Sigmoid colon (tissue), 7 donors: ENCODE data around the gene CDKAL1. TPM values are rescaled to one million over a fixed set of nuclear protein-coding genes. Genes with fewer than 3 reads are reported as not detected.

ENCODE experiments used
- DNase-seq: peaks from one replicate; pipeline ENCODE4 v3.0.0-alpha.2; 2019
- H3K27ac ChIP-seq, 4 donors: fragments of 200-600 bp; sonication (generic); one replicate each; pipeline ENCODE4 v1.5.1; 2016 to 2019; ENCODE audit warnings: mild to moderate bottlenecking in 1 of 4
- H3K27me3 ChIP-seq, 3 donors: fragments of 200-600 bp; sonication (generic); one replicate each; pipeline ENCODE4 v1.5.1; 2019; ENCODE audit warnings: mild to moderate bottlenecking in 1 of 3
- H3K36me3 ChIP-seq, 4 donors: fragments of 200-600 bp; sonication (generic); one replicate each; pipeline ENCODE4 v1.5.1; 2016 to 2019
- H3K4me1 ChIP-seq, 4 donors: fragments of 200-600 bp; sonication (generic); one replicate each; pipeline ENCODE4 v1.5.1; 2017 to 2019
- H3K4me3 ChIP-seq, 4 donors: fragments of 200-600 bp; sonication (generic); one replicate each; pipeline ENCODE4 v1.5.1; 2017 to 2019; ENCODE audit warnings: mild to moderate bottlenecking in 2 of 4, moderate library complexity in 1 of 4
- H3K9me3 ChIP-seq, 4 donors: fragments of 200-600 bp in 3 of 4; sonication (generic) in 3 of 4; one replicate each; pipeline versions ENCODE4 v1.5.1 to v1.6.1; 2013 to 2019
- CTCF ChIP-seq, 4 experiments: fragments of 450-650 bp in 3 of 4; fragments of 200-600 bp in 1 of 4; IDR thresholded peaks; one replicate each; pipeline ENCODE4 v1.5.1; 2016 to 2019; ENCODE audit warnings: antibody characterized with exemption in 4 of 4, mild to moderate bottlenecking in 3 of 4, moderate library complexity in 2 of 4
- EP300 ChIP-seq, 4 donors: sonication (generic); formaldehyde crosslinking; IDR thresholded peaks; one replicate each; pipeline ENCODE4 v1.6.1; 2017; ENCODE audit warnings: antibody characterized with exemption in 4 of 4
- POLR2A ChIP-seq, 2 donors: fragments of 450-650 bp; IDR thresholded peaks; one replicate each; pipeline ENCODE4 v1.6.1; 2016; ENCODE audit warnings: antibody characterized with exemption in 2 of 2, mild to moderate bottlenecking in 2 of 2, moderate library complexity in 2 of 2
- POLR2AphosphoS5 ChIP-seq, 4 donors: sonication (generic); formaldehyde crosslinking; IDR thresholded peaks; one replicate each; pipeline ENCODE4 v1.6.1; 2017; ENCODE audit warnings: antibody characterized with exemption in 4 of 4
- WGBS, 2 donors: extraction: QIAGEN DNeasy Blood & Tissue Kit; methylation state at CpG; one replicate each; pipeline ENCODE4 v1.1.7; 2013; 5-methylcytosine and 5-hydroxymethylcytosine counted together
- intact Hi-C: fragments of 100-400 bp; cut with DNase I; formaldehyde crosslinking; loops from one replicate; pipeline ENCODE4 v1.15.1; 2023
- polyA plus RNA-seq, 3 donors: library from polyadenylated mRNA; stranded (reverse); fragments of 200-250 nt; gene quantifications; one replicate each; pipeline ENCODE4 v1.2.3, GENCODE V29; 2013
- total RNA-seq, 4 donors: library from RNA; depleted of rRNA; stranded (reverse); fragments of >200 nt; gene quantifications; one replicate each; pipeline ENCODE4 v1.1.0, GENCODE V29; 2016
- donor health status: healthy with polysubstance abuse.
- donor health status: Bipolar disorder and iron deficiency.
- donor health status: healthy.

CDKAL1 gene
- total and polyA plus RNA-seq, 7 donors: 2.8 to 14.7 (median 11.4) TPM

- intact Hi-C loops: no loop called here
- no peak overlapping the region for H3K27ac ChIP-seq
- TF ChIP-seq CTCF (IDR thresholded peaks at IDR 0.05): peak; percentile 42 to 54 (median 44)
- no peak for TF ChIP-seq POLR2A (IDR thresholded peaks at IDR 0.05)
- no peak for TF ChIP-seq POLR2AphosphoS5 (IDR thresholded peaks at IDR 0.05)
- no peak for TF ChIP-seq EP300 (IDR thresholded peaks at IDR 0.05)
- peaks cover 0 to 14% (median 12%) of the 10 kb centered on the region in 4 donors for H3K4me1 ChIP-seq
- H3K4me3 ChIP-seq: no peak overlapping the region
- no peaks in the 10 kb centered on the region for H3K36me3 ChIP-seq
- H3K27me3 ChIP-seq: no peaks in the 10 kb centered on the region
- no peak for DNase-seq
- H3K9me3 ChIP-seq: no peaks in the 10 kb centered on the region
These were observed 30.0 kb downstream of the CDKAL1 start for GRCh38 chr6:20564269-20564668.

DNA sequence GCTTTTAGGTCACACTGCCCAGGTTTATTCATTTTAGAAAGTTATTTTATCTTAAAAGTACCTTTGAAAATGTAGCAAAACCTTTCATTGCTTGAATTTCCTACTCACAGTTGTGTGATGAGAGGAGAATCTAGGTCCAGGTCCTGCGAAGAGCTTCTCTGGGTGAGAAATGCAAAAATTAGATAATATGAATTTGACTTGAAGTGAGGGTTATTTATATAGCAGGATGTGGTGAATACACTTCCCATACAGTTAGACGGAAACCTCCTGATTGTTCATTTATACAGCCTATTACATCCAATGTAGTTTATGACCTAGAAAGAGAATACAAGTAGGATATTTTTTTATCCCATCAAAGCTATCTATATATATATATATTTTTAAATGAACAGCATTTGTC lies 30.5 kb downstream of the CDKAL1 start:
- TF ChIP-seq CTCF (IDR thresholded peaks at IDR 0.05) (no peak), POLR2A (IDR thresholded peaks at IDR 0.05) (no peak), POLR2AphosphoS5 (IDR thresholded peaks at IDR 0.05) (no peak), EP300 (IDR thresholded peaks at IDR 0.05) (no peak)
- no peaks in the 10 kb centered on the region for H3K36me3 ChIP-seq
- DNase-seq: no peak
- no peak overlapping the region for H3K4me3 ChIP-seq
- no peak overlapping the region for H3K27ac ChIP-seq
- H3K27me3 ChIP-seq: no peaks in the 10 kb centered on the region
- no peaks in the 10 kb centered on the region for H3K9me3 ChIP-seq
- intact Hi-C loops: loop anchor here (1.0 kb wide), 1 partner anchor 1025 kb away; no protein-coding TSS in a partner anchor
- WGBS, 2 donors: 44 to 51% methylated on average over 2 of the region's 2 CpGs
- H3K4me1 ChIP-seq: peaks cover 0 to 14% (median 12%) of the 10 kb centered on the region in 4 donors

DNA sequence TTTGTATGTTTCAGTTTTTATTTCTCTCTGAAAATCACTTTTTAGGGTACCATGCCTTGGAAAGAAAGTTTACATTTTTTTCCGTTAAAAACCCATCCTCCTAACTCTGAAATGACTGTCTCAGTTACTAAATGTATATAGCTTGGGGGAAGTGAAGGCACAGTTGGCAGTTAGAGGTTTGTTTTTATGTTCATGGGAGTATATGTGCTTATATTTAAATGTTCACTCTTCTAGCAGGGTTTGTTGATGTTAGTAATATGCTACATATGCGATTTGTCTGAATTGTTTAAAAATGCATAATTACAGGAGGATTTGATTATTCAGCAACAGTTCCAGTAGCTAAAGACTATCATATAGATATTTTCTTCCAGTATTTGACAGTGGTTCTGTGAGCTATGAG lies 31.1 kb downstream of the CDKAL1 start:
- Histone ChIP-seq H3K27ac (no peak overlapping the region), H3K27me3 (no peaks in the 10 kb centered on the region), H3K4me1 (peaks cover 0 to 9% (median 7%) of the 10 kb centered on the region in 4 donors), H3K9me3 (no peaks in the 10 kb centered on the region), H3K36me3 (no peaks in the 10 kb centered on the region), H3K4me3 (no peak overlapping the region)
- DNase-seq: no peak
- TF ChIP-seq POLR2AphosphoS5 (IDR thresholded peaks at IDR 0.05) (no peak), EP300 (IDR thresholded peaks at IDR 0.05) (no peak), POLR2A (IDR thresholded peaks at IDR 0.05) (no peak), CTCF (IDR thresholded peaks at IDR 0.05) (no peak)
- WGBS, 2 donors: 83 to 84% methylated on average over 2 of the region's 2 CpGs
- intact Hi-C loops: loop anchor here (1.0 kb wide), 1 partner anchor 1024 kb away; no protein-coding TSS in a partner anchor

DNA sequence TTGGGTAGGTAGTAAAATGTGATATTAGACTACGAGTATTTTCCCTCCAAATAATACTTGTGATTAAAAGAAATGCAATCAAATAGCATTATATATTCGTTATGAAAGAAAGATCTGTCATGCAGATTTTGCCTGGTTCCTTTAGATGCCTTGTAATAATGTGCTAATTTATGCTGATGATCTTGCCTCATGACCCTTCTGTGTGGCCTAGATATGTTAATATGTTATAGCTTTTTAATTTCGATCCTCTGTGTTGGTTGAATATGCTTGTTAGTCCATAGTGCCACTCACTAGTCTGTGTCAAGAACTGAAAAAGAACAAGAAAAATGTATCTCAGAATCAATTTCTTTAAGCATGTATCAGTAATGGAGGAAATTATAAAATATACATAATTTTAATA lies 31.9 kb downstream of the CDKAL1 start:
- Histone ChIP-seq H3K4me3 (no peak overlapping the region), H3K27ac (no peak overlapping the region), H3K9me3 (no peaks in the 10 kb centered on the region), H3K36me3 (no peaks in the 10 kb centered on the region), H3K27me3 (no peaks in the 10 kb centered on the region), H3K4me1 (peaks cover 0 to 1% (median under 1%) of the 10 kb centered on the region in 4 donors)
- DNase-seq: no peak
- intact Hi-C loops: no loop called here
- WGBS, 2 donors: 95 to 96% methylated on average over 3 of the region's 3 CpGs
- TF ChIP-seq EP300 (IDR thresholded peaks at IDR 0.05) (no peak), POLR2A (IDR thresholded peaks at IDR 0.05) (no peak), CTCF (IDR thresholded peaks at IDR 0.05) (no peak)

GRCh38 chr6:20569000-20569610 lies 34.8 kb downstream of the CDKAL1 start:
- intact Hi-C loops: no loop called here
- no peak for DNase-seq

More at GRCh38 chr6:20569000-20569610, 34.8 kb downstream of the CDKAL1 start:
- Histone ChIP-seq H3K27me3 (no peaks in the 10 kb centered on the region), H3K9me3 (no peaks in the 10 kb centered on the region), H3K4me1 (no peaks in the 10 kb centered on the region), H3K27ac (no peak overlapping the region), H3K36me3 (no peaks in the 10 kb centered on the region), H3K4me3 (no peak overlapping the region)
- WGBS, 2 donors: 85 to 90% methylated on average over 3 of the region's 3 CpGs
- no peak for TF ChIP-seq POLR2AphosphoS5 (IDR thresholded peaks at IDR 0.05)
